Measurements from ENCODE around the gene ZNF219. TPM values are rescaled to one million over a fixed set of nuclear protein-coding genes. Genes with fewer than 3 reads are reported as not detected.

ZNF219 gene
- total RNA-seq, 1 donor from 2014 or later = 111 TPM

DNA sequence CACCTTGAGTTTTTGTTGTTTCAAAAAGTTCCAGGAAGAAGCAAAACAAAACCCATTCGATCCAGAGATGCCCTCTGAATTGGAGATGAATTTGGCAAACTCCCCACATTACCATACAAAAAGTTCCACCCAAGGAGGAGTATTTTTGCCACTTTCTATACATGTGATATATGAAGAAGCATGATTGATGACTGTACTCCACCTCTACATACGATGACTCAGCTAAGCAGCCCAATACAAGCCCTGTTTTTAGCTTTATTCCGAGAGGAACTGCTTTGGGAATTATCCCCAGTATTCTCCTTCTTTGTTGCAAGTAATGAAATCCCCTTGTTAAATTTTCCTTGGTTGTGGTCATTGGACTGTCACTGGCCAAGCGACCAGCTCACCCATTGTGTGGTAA lies 13.8 kb upstream of the ZNF219 start:
- Mint-ChIP-seq H3K36me3 (ENCODE audit: insufficient read depth) (no peaks in the 10 kb centered on the region), H3K9me3 (ENCODE audit: low read depth) (no peaks in the 10 kb centered on the region), H3K27me3 (no peaks in the 10 kb centered on the region), H3K4me1 (ENCODE audit: low read depth) (peaks cover 1% of the 10 kb centered on the region), H3K27ac (no peak overlapping the region), H3K4me3 (ENCODE audit: low read depth) (no peak overlapping the region)
- TF ChIP-seq, protein P1, sequence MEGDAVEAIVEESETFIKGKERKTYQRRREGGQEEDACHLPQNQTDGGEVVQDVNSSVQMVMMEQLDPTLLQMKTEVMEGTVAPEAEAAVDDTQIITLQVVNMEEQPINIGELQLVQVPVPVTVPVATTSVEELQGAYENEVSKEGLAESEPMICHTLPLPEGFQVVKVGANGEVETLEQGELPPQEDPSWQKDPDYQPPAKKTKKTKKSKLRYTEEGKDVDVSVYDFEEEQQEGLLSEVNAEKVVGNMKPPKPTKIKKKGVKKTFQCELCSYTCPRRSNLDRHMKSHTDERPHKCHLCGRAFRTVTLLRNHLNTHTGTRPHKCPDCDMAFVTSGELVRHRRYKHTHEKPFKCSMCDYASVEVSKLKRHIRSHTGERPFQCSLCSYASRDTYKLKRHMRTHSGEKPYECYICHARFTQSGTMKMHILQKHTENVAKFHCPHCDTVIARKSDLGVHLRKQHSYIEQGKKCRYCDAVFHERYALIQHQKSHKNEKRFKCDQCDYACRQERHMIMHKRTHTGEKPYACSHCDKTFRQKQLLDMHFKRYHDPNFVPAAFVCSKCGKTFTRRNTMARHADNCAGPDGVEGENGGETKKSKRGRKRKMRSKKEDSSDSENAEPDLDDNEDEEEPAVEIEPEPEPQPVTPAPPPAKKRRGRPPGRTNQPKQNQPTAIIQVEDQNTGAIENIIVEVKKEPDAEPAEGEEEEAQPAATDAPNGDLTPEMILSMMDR (IDR thresholded peaks at IDR 0.05; ENCODE audit: unreplicated experiment) = no peak
- no peak for DNase-seq (ENCODE audit: low spot score, unreplicated experiment)

DNA sequence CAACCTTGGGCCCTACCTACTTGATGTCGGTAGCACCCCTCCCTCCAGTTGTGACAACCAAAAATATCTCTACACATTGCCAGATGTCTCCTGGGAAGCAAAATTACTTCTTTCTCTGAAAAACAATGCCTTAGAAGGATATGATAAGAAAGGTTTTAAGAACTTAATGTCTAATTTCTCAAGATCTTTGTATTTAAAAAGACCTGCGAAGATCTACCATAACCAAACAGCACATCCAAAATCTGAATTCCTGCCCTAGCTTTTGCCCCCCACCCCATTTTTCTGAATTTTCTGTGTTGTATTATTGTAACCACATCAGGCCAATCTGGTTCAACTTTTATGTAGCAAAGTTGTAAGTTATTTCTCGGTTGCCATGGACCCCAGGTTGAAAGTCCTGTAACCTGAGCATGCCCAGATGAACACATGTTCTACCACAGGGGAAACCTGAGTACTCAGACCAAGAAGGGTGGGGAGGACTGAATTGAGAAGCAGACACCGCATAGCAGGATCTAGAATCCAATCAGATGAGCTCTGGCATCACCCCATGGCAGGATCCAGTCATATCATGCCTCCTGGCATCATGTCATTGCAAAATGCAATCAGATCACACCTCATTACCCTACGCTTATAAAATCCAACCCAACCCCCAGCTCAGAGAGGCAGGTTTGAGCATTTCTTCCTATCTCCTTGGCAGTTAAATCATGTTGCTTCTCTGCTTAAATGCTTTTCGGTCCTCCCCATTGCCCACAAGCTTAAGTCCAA lies 11.1 kb upstream of the ZNF219 start:
- H3K36me3 Mint-ChIP-seq (ENCODE audit: insufficient read depth) = no peaks in the 10 kb centered on the region
- H3K9me3 Mint-ChIP-seq (ENCODE audit: low read depth) = no peaks in the 10 kb centered on the region
- no peak for DNase-seq (ENCODE audit: low spot score, unreplicated experiment)
- TF ChIP-seq, protein P1 (IDR thresholded peaks at IDR 0.05; ENCODE audit: unreplicated experiment) = no peak
- no peaks in the 10 kb centered on the region for H3K27me3 Mint-ChIP-seq
- H3K27ac Mint-ChIP-seq = no peak overlapping the region
- no peak overlapping the region for H3K4me3 Mint-ChIP-seq (ENCODE audit: low read depth)
- H3K4me1 Mint-ChIP-seq (ENCODE audit: low read depth) = peaks cover 17% of the 10 kb centered on the region

DNA sequence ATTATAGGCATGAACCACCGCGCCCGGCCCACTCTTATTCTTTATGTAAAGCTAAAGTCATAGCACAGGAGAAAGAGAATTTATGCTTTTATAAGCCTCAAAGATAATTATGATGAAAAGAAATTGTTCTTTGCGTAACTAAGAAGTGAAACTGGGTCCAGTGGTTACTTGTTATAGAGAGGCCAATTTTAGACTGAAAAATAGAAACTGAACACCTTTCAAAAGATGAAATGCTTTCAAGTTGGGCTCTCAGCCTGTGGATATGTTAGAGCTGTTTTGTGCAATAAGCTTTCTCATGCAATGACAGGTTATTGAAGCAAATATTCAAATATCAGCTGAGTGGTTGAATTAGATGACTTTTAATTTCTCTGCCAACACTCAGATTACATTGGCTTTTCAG lies 10.3 kb upstream of the ZNF219 start:
- DNase-seq (ENCODE audit: low spot score, unreplicated experiment) = no peak
- Mint-ChIP-seq H3K27ac (no peak overlapping the region), H3K27me3 (no peaks in the 10 kb centered on the region), H3K9me3 (ENCODE audit: low read depth) (no peaks in the 10 kb centered on the region), H3K36me3 (ENCODE audit: insufficient read depth) (no peaks in the 10 kb centered on the region), H3K4me3 (ENCODE audit: low read depth) (no peak overlapping the region), H3K4me1 (ENCODE audit: low read depth) (peaks cover 21% of the 10 kb centered on the region)
- TF ChIP-seq, protein P1 (IDR thresholded peaks at IDR 0.05; ENCODE audit: unreplicated experiment) = no peak

DNA sequence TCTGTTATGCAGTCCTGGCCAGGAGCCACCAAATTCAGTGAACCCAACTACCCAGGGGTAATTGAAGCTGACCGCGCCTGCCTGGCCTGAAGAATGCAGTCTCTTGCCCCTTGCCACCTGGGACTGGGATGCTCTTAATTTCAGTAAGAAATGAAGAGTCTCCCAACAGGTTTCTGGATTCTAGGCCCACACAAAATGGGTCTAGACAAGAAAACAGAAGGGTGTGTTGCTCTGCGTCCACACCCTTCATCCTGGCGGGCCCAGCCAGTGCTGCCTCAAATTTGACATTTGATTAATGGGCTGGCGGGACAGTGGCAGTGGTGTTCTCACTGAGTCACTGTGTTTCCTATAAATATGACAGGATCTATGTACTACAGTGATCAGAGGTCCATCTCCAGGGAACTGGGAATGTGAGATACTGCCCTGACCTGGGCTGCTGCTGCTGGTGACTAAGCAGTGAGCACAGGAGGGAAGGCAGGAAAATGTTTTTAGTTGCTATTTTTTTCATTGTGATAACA lies 8.9 kb upstream of the ZNF219 start:
- Mint-ChIP-seq H3K4me3 (ENCODE audit: low read depth) (no peak overlapping the region), H3K4me1 (ENCODE audit: low read depth) (peaks cover 30% of the 10 kb centered on the region), H3K27ac (no peak overlapping the region), H3K36me3 (ENCODE audit: insufficient read depth) (no peaks in the 10 kb centered on the region), H3K9me3 (ENCODE audit: low read depth) (no peaks in the 10 kb centered on the region), H3K27me3 (no peaks in the 10 kb centered on the region)
- TF ChIP-seq, protein P1 (IDR thresholded peaks at IDR 0.05; ENCODE audit: unreplicated experiment) = no peak
- no peak for DNase-seq (ENCODE audit: low spot score, unreplicated experiment)

DNA sequence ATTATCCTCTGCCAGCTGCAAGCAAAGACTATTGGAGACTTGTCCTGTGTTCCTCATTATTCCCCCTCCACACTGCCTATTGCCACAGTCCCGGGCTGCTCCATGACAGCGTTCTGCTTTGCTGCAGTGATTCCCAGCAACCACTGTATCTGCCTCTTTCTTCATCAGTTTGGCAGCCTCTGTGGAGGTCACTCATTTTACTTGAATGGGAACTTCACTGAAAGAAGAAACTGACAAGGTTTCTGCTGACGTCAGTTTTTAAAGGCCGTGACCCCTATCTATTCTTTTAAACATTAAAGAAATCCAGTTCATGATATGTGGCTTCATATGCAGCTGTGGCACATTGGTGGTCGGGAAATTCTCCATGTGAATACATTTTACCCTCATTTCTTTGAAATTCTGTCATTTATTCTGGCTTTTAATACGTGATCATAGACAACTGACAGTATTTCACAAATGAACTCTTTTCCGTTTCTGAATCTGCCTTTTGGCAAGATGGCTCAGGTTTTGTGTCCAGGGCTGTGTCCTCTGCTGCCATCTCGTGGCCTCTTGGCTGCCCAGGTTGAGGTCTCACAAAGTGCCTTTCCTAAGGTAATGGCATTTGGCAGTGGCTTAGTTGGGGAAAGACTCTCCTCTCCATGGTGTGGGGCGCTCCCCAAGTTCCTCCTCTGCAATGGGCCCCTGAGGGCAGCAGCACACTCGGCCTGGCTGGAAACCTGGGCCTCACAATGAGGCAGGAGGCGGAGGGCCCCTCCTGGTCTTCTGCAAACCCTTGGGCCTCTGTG lies 8.2 kb upstream of the ZNF219 start:
- DNase-seq (ENCODE audit: low spot score, unreplicated experiment) = peak; percentile 56
- Mint-ChIP-seq H3K27ac (peak overlapping the region; percentile 34), H3K4me3 (ENCODE audit: low read depth) (peak overlapping the region; percentile 55), H3K27me3 (no peaks in the 10 kb centered on the region), H3K9me3 (ENCODE audit: low read depth) (no peaks in the 10 kb centered on the region), H3K36me3 (ENCODE audit: insufficient read depth) (no peaks in the 10 kb centered on the region), H3K4me1 (ENCODE audit: low read depth) (peaks cover 32% of the 10 kb centered on the region)
- TF ChIP-seq, protein P1 (IDR thresholded peaks at IDR 0.05; ENCODE audit: unreplicated experiment) = peak; percentile 91

Data from progenitor cell of endocrine pancreas (in vitro differentiated cells).